HG03175 (cell line): ENCODE measurements around the gene IDI1.
A peak's percentile ranks its signal among the peaks of the same experiment; 100 is the strongest.
"Not testable (repeated sequence)": the region's sequence is repeated elsewhere in the genome, so short reads cannot be mapped to it uniquely, and the experiment has no call there.

Source experiments
- ATAC-seq: cut with Tn5 transposase; IDR thresholded peaks from one replicate; pipeline ENCODE4 v1.9.1; 2021; ENCODE audit warnings: mild to moderate bottlenecking, moderate library complexity; ENCODE audit not compliant: unreplicated experiment

The IDI1 gene

GRCh38 chr10:1064964-1065247 is 16.0 kb upstream of the IDI1 start:
- ATAC-seq = no peak

GRCh38 chr10:1063232-1063865 is 14.4 kb upstream of the IDI1 start:
- ATAC-seq = no peak

DNA sequence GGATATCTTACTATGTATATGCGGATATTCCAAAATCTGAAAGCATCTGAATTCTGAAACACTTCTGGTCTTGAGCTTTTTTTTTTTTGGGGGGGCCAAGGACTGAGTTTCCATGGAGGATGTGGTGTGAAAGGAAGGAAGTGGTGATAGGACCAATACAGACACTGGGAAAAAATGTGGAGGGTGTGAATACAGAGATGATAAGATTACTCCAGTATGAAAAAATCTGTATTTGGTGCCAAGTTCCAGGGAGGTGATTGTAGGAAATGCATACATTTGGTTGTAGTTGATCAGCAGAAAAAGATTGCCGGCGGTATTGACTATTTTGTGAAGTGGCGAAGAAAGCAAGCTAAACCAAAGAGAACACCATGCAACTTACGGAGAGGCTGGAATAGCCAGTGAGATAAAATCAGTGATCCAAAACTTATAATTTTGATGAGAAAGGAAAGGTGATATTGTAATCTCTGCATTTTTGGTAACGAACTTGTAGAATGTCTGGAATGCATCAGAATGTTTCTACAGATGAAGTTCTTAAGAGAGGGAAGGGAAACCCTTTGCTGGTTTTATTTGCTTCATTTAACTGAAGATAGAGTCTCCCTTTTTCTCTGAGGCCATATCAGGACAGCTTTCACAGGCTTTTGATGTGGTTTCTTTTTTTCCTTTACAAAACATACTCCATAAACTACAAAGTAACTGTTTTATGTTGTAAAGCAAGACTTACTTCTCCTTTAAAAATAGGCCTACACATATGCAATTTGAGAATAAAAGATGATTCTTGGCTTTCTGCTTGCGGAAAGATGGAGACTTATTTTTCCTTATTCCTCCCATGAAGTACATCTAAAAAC is 13.2 kb upstream of the IDI1 start:
- no peak for ATAC-seq

- no peak for ATAC-seq
Observed at GRCh38 chr10:1059902-1060301, 11.0 kb upstream of the IDI1 start.

DNA sequence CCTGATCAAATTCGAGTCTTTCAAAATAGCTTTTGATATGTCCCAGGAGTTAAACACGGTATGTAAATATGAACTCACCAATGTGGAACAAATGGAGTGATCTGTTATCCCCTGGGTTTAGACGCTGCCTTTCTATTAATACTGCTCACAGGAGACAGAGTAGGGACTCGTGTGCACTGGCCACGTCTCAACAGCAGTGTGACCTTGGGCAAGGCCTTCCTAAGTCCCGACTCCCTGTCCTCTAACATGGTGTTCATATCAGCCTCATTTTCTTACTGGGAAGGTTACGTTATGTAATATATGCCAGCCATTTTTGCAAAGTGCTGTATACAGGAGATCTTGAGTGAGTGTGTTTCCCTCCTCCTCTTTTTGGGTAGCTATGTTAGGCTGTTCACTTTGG is 9.1 kb upstream of the IDI1 start:
- ATAC-seq = no peak

GRCh38 chr10:1057106-1057657 is 8.3 kb upstream of the IDI1 start:
- ATAC-seq = peak; percentile 23

GRCh38 chr10:1056326-1057105 is 7.6 kb upstream of the IDI1 start, which contains the start of gene WDR37:
Gene WDR37, plus strand, starts transcription at chr10:1056385. Its CDS starts 15,771 bp downstream, at chr10:1072156.
- ATAC-seq = peak; percentile 94

DNA sequence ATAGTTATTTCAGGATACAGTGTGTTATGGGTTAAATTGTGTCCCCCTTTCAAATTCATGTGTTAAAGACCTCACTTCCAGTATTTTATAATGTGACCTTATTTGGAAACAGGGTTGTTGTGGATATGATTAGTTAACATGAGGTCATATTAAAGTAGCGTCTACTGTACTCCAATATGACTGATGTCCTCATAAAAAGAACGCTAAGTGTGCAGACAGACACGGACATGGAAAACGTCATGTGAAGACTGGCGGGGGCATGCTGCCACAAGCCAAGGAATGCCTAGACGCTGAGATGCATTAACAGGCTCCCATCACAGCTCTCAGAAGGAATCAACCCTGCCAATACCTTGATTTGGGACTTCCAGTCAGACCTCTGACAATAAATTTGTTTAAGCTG is 5.8 kb upstream of the IDI1 start:
- no peak for ATAC-seq

GRCh38 chr10:1050554-1050953 is 1.6 kb upstream of the IDI1 start:
- no peak for ATAC-seq

- ATAC-seq = no peak
Observed at GRCh38 chr10:1050145-1050544, 1.2 kb upstream of the IDI1 start.

- no peak for ATAC-seq
Observed at GRCh38 chr10:1049425-1049958, 573 bp upstream of the IDI1 start.

- ATAC-seq = peak; percentile 6
Observed at GRCh38 chr10:1048349-1048731, 579 bp downstream of the IDI1 start.

- ATAC-seq = no peak
Observed at GRCh38 chr10:1047937-1048336, 982 bp downstream of the IDI1 start.

DNA sequence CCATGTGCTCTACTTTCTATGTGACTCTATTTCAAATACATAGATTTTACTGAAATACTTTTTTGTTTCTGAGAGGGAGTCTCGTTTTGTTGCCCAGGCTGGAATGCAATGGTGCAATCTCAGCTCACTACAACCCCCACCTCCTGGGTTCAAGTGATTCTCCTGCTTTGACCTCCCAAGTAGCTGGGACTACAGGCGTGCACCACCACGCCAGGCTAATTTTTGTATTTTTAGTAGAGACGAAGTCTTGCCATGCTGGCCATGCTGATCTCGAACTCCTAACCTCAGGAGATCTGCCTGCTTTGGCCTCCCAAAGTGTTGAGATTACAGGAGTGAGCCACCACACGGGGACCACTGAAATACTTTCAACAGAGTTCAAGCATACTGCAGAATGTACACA is 3.5 kb downstream of the IDI1 start:
- ATAC-seq = no peak

DNA sequence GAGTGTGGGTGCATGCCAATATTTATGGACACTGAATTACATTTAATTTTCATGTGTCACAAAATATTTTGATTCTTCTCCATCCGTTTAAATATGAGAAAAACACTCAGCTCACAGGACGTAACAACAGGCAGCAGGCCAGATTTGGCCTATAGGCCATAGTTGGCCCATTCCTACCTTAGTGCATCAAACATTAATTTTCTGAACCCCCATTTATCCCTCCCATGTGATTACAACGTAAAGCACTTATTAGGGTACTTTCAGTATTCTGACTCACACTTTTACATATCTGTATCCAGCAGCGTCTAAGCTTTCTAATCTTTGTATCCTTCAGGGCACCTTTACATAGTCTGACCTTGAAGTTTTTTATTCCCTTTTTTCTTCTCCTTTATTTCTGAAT is 4.0 kb downstream of the IDI1 start:
- ATAC-seq = no peak

- no peak for ATAC-seq
Observed at GRCh38 chr10:1044146-1044545, 4.8 kb downstream of the IDI1 start.

- ATAC-seq = peak; percentile 73
Observed at GRCh38 chr10:1043532-1043995, 5.4 kb downstream of the IDI1 start.

DNA sequence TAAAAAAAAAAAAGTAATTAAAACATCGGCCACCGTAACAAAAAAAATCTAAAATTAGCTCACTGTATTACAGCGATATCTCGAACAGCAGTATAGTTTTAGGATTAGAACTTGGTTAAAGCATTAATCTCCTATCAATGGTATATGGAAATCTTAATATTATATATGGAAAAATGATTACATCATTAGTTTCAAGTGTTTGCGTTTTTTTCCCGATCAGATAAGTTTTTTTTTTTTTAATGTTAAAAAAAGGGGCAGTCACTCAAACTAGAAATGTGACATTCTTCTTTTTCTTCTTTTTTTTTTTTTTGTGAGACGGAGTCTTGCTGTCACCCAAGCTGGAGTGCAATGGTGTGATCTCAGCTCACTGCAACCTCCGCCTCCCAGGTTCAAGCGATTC is 7.4 kb downstream of the IDI1 start:
- no peak for ATAC-seq

- ATAC-seq = no peak
Observed at GRCh38 chr10:1040133-1040532, 8.8 kb downstream of the IDI1 start.

DNA sequence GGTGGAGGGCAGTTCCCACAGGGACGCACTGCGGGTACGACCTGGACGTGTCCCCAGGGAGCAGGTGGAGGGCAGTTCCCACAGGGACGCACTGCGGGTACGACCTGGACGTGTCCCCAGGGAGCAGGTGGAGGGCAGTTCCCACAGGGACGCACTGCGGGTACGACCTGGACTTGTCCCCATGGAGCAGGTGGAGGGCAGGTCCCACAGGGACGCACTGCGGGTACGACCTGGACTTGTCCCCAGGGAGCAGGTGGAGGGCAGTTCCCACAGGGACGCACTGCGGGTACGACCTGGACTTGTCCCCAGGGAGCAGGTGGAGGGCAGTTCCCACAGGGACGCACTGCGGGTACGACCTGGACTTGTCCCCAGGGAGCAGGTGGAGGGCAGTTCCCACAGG is 10.2 kb downstream of the IDI1 start:
- ATAC-seq = not testable (repeated sequence)

DNA sequence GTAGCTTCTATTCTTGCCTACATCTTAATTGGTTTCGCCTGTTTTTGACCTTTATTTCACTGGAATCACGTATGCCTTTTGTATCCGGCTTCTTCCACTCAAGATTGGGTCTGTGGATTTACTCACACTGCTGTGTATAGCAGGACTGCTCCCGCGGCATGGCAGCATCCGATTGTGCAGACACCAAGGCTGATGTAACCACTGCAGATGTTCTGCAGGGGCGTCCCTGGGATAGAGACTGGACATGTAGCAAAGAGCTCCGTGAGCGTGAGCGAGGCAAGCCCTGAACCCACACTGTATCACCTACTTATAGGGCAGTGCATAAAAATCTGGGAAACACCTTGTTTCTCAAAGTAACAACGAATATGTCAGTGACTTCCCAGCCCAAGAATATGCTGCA is 11.8 kb downstream of the IDI1 start:
- ATAC-seq = no peak
